ENCODE data around the gene LMX1B.

DNA sequence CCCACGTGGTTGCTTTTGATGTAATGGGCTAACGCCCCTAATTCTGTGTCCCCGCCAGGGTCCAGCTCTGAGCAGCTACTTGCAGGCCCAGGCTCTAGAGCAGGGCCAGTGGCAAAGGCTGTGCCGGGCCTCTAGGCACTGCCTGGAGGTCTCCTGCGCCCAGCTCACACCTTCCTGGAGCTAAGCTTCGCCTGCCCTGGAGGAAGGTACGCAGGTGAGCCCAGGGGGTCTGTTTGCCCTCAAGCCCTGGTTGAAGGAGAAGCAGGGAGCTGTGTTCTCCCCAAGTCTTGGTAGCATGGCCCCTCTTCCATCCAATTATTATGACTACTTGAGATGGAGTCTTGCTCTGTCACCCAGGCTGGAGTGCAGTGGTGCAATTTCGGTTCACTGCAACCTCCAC is 5.2 kb upstream of the LMX1B start:
- TF ChIP-seq, protein P1, sequence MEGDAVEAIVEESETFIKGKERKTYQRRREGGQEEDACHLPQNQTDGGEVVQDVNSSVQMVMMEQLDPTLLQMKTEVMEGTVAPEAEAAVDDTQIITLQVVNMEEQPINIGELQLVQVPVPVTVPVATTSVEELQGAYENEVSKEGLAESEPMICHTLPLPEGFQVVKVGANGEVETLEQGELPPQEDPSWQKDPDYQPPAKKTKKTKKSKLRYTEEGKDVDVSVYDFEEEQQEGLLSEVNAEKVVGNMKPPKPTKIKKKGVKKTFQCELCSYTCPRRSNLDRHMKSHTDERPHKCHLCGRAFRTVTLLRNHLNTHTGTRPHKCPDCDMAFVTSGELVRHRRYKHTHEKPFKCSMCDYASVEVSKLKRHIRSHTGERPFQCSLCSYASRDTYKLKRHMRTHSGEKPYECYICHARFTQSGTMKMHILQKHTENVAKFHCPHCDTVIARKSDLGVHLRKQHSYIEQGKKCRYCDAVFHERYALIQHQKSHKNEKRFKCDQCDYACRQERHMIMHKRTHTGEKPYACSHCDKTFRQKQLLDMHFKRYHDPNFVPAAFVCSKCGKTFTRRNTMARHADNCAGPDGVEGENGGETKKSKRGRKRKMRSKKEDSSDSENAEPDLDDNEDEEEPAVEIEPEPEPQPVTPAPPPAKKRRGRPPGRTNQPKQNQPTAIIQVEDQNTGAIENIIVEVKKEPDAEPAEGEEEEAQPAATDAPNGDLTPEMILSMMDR (conservative IDR thresholded peaks at IDR 0.05; ENCODE audit: low read depth, low read length) = no peak
- no peak for TF ChIP-seq EZH2 (IDR thresholded peaks at IDR 0.05; ENCODE audit: borderline replicate concordance, low read depth, low read length, poor library complexity, severe bottlenecking)
